Right lobe of liver (tissue), 4 donors: ENCODE data around the gene CPXM2.

Experiments
- CTCF ChIP-seq, 4 donors: fragments of 200-600 bp in 3 of 4; fragments of 450-650 bp in 1 of 4; IDR thresholded peaks; one replicate each; pipeline versions ENCODE4 v1.5.1 to v1.8.0; 2016 to 2022; ENCODE audit warnings: antibody characterized with exemption in 4 of 4, mild to moderate bottlenecking in 2 of 4
- POLR2A ChIP-seq: fragments of 450-650 bp; IDR thresholded peaks from one replicate; pipeline ENCODE4 v1.6.1; 2017; ENCODE audit warnings: antibody characterized with exemption, mild to moderate bottlenecking
- donor health status: DM: no; HTN: no; CAD: no.
- donor health status: DM: no; HTN: no; CAD: no.
- donor health status: DM: no; HTN: yes; CAD: no.

GRCh38 chr10:123859653-123860050, 32.0 kb downstream of the CPXM2 start:
- TF ChIP-seq CTCF (IDR thresholded peaks at IDR 0.05): no peak
- no peak for TF ChIP-seq POLR2A
